Esophagus muscularis mucosa (tissue), 4 donors: Measurements from ENCODE around the gene SMC6. TPM values are rescaled to one million over a fixed set of nuclear protein-coding genes. Genes with fewer than 3 reads are reported as not detected.

ENCODE experiments used
- DNase-seq: peaks from one replicate; pipeline ENCODE4 v3.0.0-alpha.2; 2017; ENCODE audit errors: extremely low spot score
- H3K27ac ChIP-seq, 4 donors: fragments of 200-600 bp; sonication (generic); replicated peaks in 1 of 4; 1 replicate in 3 of 4; 2 replicates in 1 of 4; pipeline ENCODE4 v1.5.1; 2016 to 2019; ENCODE audit warnings: mild to moderate bottlenecking in 1 of 4
- H3K27me3 ChIP-seq, 4 donors: fragments of 200-600 bp; sonication (generic); one replicate each; pipeline versions ENCODE4 v1.5.1 to v1.6.0; 2016 to 2019
- H3K36me3 ChIP-seq, 4 donors: fragments of 200-600 bp; sonication (generic); one replicate each; pipeline ENCODE4 v1.5.1; 2016 to 2019
- H3K4me1 ChIP-seq, 4 donors: fragments of 200-600 bp; sonication (generic); one replicate each; pipeline ENCODE4 v1.5.1; 2016 to 2019
- H3K4me3 ChIP-seq, 4 donors: fragments of 200-600 bp; sonication (generic); 1 replicate in 2 of 4; 2 replicates in 2 of 4; pipeline ENCODE4 v1.5.1; 2016 to 2019; ENCODE audit warnings: mild to moderate bottlenecking in 4 of 4, moderate library complexity in 1 of 4
- H3K9me3 ChIP-seq, 4 donors: fragments of 200-600 bp; sonication (generic); 1 replicate in 3 of 4; 2 replicates in 1 of 4; pipeline ENCODE4 v1.5.1; 2016 to 2019
- EP300 ChIP-seq: sonication (generic); formaldehyde crosslinking; IDR thresholded peaks from one replicate; pipeline ENCODE4 v1.6.1; 2017; ENCODE audit warnings: antibody characterized with exemption
- POLR2A ChIP-seq: fragments of 450-650 bp; IDR thresholded peaks from one replicate; pipeline ENCODE4 v1.6.1; 2017; ENCODE audit warnings: antibody characterized with exemption, moderate library complexity, mild to moderate bottlenecking, low read depth
- POLR2AphosphoS5 ChIP-seq, 2 donors: sonication (generic); formaldehyde crosslinking; IDR thresholded peaks; one replicate each; pipeline ENCODE4 v1.6.1; 2017; ENCODE audit warnings: antibody characterized with exemption in 2 of 2
- WGBS: methylation state at CpG from one replicate; pipeline ENCODE4 v1.1.5; 2018; 5-methylcytosine and 5-hydroxymethylcytosine counted together
- intact Hi-C: fragments of 100-400 bp; cut with DNase I; formaldehyde crosslinking; loops from one replicate; pipeline ENCODE4 v1.15.1; 2023
- total RNA-seq, 4 donors: library from RNA; depleted of rRNA; stranded (reverse); fragments of >200 nt; gene quantifications; one replicate each; pipeline versions ENCODE4 v1.1.0 to v1.2.1, GENCODE V29; 2016
- TF ChIP-seq, protein P1 (sequence below), 3 experiments: fragments of 200-600 bp in 2 of 3; fragments of 450-650 bp in 1 of 3; sonication (generic) in 2 of 3; IDR thresholded peaks; one replicate each; pipeline ENCODE4 v1.5.1; 2017 to 2019; ENCODE audit warnings: antibody characterized with exemption in 3 of 3, mild to moderate bottlenecking in 2 of 3, moderate library complexity in 1 of 3

The SMC6 gene
- total RNA-seq, 4 donors from 2014 or later = 8.1 to 11.1 (median 9.7) TPM

DNA sequence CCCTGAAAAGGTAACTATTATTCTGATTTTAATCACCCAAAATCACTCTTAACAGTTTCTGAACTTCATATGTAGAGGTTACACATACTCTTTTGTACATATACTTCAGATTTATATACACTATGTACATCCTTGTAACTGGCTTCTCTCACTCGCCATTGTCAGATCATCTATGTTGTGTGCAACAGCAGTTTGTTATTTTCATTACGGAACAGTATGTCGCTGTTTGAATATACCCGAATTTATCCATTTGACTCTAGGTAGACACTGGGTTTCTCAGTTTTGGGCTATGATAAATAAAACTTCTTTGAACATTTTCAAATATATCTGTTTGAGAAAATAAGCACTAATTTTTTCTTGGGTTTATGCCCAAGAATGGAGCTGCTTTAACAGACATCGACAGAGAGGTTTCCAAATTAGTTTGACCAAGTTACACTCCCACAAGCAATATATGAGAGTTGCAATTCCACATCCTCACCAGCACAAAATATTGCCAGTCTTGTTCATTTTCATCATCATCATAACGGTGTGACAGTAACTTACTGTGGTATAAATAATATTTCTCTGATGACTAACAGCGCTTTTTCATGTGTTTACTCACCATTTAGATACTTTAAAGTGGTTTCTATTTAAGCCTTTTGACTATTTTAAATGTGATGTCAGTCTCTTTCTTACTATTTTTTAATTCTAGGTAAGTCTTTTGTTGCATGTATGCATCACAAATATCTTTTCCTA is 80.9 kb downstream of the SMC6 start:
- Histone ChIP-seq H3K36me3 (peaks cover 9 to 38% (median 22%) of the 10 kb centered on the region in 4 donors), H3K27ac (no peak overlapping the region), H3K9me3 (no peaks in the 10 kb centered on the region), H3K27me3 (no peaks in the 10 kb centered on the region), H3K4me1 (no peaks in the 10 kb centered on the region), H3K4me3 (no peak overlapping the region)
- intact Hi-C loops = loop anchor here (10.0 kb wide), 1 partner anchor 198 kb away; no protein-coding TSS in a partner anchor
- 76% methylated on average over 7 of the region's 7 CpGs for WGBS
- no peak for DNase-seq
- TF ChIP-seq, protein P1, sequence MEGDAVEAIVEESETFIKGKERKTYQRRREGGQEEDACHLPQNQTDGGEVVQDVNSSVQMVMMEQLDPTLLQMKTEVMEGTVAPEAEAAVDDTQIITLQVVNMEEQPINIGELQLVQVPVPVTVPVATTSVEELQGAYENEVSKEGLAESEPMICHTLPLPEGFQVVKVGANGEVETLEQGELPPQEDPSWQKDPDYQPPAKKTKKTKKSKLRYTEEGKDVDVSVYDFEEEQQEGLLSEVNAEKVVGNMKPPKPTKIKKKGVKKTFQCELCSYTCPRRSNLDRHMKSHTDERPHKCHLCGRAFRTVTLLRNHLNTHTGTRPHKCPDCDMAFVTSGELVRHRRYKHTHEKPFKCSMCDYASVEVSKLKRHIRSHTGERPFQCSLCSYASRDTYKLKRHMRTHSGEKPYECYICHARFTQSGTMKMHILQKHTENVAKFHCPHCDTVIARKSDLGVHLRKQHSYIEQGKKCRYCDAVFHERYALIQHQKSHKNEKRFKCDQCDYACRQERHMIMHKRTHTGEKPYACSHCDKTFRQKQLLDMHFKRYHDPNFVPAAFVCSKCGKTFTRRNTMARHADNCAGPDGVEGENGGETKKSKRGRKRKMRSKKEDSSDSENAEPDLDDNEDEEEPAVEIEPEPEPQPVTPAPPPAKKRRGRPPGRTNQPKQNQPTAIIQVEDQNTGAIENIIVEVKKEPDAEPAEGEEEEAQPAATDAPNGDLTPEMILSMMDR (IDR thresholded peaks at IDR 0.05) = no peak
- TF ChIP-seq POLR2AphosphoS5 (IDR thresholded peaks at IDR 0.05) = no peak
- TF ChIP-seq POLR2A = no peak
- TF ChIP-seq EP300 = no peak

DNA sequence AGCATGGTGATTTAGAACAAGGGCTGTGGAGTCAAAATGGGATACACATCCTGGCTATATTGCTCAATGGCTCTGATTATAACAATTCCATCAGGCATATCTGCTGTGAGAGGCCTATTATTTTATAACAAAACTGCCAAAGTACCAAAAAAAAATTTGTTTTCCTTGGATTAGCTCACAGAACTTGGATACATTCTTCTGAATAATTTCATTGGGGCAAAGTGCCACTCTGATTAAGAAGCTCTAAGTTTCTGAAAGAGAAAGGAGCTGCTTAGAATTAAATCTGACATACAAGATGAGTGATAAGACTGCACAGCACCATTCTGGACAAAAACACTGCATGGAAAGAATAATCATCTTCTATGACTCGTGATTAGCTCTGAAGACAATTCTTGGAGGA is 85.7 kb downstream of the SMC6 start:
- no peak overlapping the region for H3K27ac ChIP-seq
- no peaks in the 10 kb centered on the region for H3K4me1 ChIP-seq
- H3K4me3 ChIP-seq = no peak overlapping the region
- no peak for DNase-seq
- intact Hi-C loops = no loop called here
- H3K36me3 ChIP-seq = peaks cover 12 to 63% (median 40%) of the 10 kb centered on the region in 4 donors
- no peaks in the 10 kb centered on the region for H3K27me3 ChIP-seq
- WGBS = 71% methylated on average over 1 of the region's 1 CpG
- TF ChIP-seq POLR2A (no peak), POLR2AphosphoS5 (IDR thresholded peaks at IDR 0.05) (no peak), EP300 (no peak)
- TF ChIP-seq, protein P1 (IDR thresholded peaks at IDR 0.05) = no peak
- no peaks in the 10 kb centered on the region for H3K9me3 ChIP-seq

DNA sequence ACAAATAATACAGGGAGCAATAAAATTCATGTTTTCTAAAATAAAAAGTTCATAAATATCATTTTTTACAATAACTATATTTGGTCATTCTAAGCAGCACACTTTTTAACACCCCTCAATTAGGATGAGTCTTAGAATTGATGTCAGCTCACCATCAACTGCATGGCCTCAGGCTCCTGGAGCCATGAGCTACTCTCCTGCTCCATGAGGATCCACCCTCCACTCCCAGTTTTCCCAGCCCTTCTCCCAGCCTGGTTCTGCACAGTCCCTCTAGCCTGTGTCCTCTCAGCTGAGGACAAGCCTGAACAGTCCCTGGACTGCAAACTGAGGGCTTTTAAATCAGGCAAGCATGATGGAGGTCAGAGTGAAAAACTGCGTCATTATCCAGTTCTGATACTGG is 89.1 kb downstream of the SMC6 start:
- Histone ChIP-seq H3K4me1 (no peaks in the 10 kb centered on the region), H3K9me3 (no peaks in the 10 kb centered on the region), H3K4me3 (no peak overlapping the region), H3K27ac (no peak overlapping the region), H3K27me3 (no peaks in the 10 kb centered on the region), H3K36me3 (peaks cover 5 to 88% (median 39%) of the 10 kb centered on the region in 4 donors)
- DNase-seq = no peak
- intact Hi-C loops = no loop called here
- 87% methylated on average over 1 of the region's 1 CpG for WGBS
- no peak for TF ChIP-seq EP300
- TF ChIP-seq, protein P1 (IDR thresholded peaks at IDR 0.05) = no peak

DNA sequence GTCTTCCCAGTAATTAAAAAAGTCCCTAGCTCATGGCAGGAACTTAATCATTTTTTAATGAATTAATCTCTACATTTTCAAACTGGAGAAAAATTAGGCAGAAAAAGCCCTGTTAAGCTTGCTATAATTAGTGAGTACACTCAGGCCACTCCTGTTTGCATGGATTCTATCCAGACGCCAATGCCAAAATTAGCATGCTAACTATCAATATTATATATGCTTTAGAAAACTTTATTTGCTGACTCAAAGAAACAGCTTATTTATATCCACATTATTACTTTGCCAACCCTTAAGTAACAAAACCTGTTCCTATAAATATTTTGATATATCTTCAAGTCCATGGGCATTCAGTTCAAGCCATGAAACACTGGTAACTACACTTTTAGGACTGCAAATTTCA is 90.9 kb downstream of the SMC6 start:
- Histone ChIP-seq H3K36me3 (peaks cover 5 to 72% (median 29%) of the 10 kb centered on the region in 4 donors), H3K9me3 (no peaks in the 10 kb centered on the region), H3K4me3 (no peak overlapping the region), H3K4me1 (no peaks in the 10 kb centered on the region), H3K27ac (no peak overlapping the region), H3K27me3 (no peaks in the 10 kb centered on the region)
- no peak for DNase-seq
- no peak for TF ChIP-seq POLR2AphosphoS5 (IDR thresholded peaks at IDR 0.05)
- no peak for TF ChIP-seq POLR2A
- TF ChIP-seq, protein P1 (IDR thresholded peaks at IDR 0.05) = no peak
- TF ChIP-seq EP300 = no peak
- intact Hi-C loops = no loop called here
- WGBS = 90% methylated on average over 1 of the region's 1 CpG

DNA sequence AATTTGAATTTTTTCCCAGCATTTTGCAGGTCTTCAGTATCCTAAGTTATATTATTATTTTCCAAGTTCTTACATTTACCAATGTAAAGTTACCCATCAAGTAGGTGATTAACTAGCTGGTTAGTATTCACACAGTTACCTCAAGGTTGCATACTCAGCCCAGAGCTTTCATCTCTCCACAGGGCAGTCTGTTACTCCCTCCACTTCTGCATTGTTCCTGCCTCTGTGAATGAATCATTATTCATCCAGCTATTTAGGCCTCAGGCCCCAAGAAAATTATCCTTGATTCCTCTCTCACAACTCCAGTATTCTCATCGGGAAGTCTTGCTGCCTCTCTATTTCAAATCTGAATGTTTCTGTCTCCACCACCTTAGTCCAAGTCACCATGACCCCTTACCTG is 92.2 kb downstream of the SMC6 start:
- TF ChIP-seq POLR2A (no peak), EP300 (no peak), POLR2AphosphoS5 (IDR thresholded peaks at IDR 0.05) (no peak)
- TF ChIP-seq, protein P1 (IDR thresholded peaks at IDR 0.05) = no peak
- H3K9me3 ChIP-seq = no peaks in the 10 kb centered on the region
- no peak overlapping the region for H3K27ac ChIP-seq
- 97% methylated on average over 1 of the region's 1 CpG for WGBS
- H3K4me1 ChIP-seq = no peaks in the 10 kb centered on the region
- H3K4me3 ChIP-seq = no peak overlapping the region
- no peak for DNase-seq
- no peaks in the 10 kb centered on the region for H3K27me3 ChIP-seq
- H3K36me3 ChIP-seq = peaks cover 4 to 63% (median 21%) of the 10 kb centered on the region in 4 donors
- intact Hi-C loops = no loop called here
